ENCODE data around the gene PTPRZ1. TPM values are rescaled to one million over a fixed set of nuclear protein-coding genes. Genes with fewer than 3 reads are reported as not detected.

The PTPRZ1 gene
- total RNA-seq, 1 experiment from 2014 or later, result 105 TPM

GRCh38 chr7:121901026-121901425 lies 28.1 kb downstream of the PTPRZ1 start:
- ATAC-seq (no peak), DNase-seq (ENCODE audit: low spot score) (no peak)
- no peak overlapping the region for H3K4me3 Mint-ChIP-seq
- H3K27me3 Mint-ChIP-seq (ENCODE audit: low read depth), result no peaks in the 10 kb centered on the region
- H3K27ac Mint-ChIP-seq, result peak overlapping the region; percentile 30; the same call in 1 of the 2 replicates
- H3K9me3 Mint-ChIP-seq, result no peaks in the 10 kb centered on the region
- ChIA-PET POLR2A (interaction anchor here (0.7 kb wide), 1 partner anchor 1530 kb away, joined by 3 read pairs; no protein-coding TSS in a partner anchor), CTCF (no interaction called here)
- TF ChIP-seq FOXK1 (CRISPR knock-in tag; IDR thresholded peaks at IDR 0.05), result no peak
- no peak for TF ChIP-seq RORB (CRISPR knock-in tag; IDR thresholded peaks at IDR 0.05)
- TF ChIP-seq ZNF396 (CRISPR knock-in tag; IDR thresholded peaks at IDR 0.05; ENCODE audit: borderline replicate concordance), result no peak
- no peak for TF ChIP-seq CREM (CRISPR knock-in tag; IDR thresholded peaks at IDR 0.05)
- H3K4me1 Mint-ChIP-seq, result peaks cover 34% of the 10 kb centered on the region
- peaks cover 25% of the 10 kb centered on the region for H3K36me3 Mint-ChIP-seq

- Mint-ChIP-seq H3K4me1 (peaks cover 34% of the 10 kb centered on the region), H3K27me3 (ENCODE audit: low read depth) (no peaks in the 10 kb centered on the region), H3K4me3 (no peak overlapping the region), H3K36me3 (peaks cover 14% of the 10 kb centered on the region), H3K27ac (peak overlapping the region; percentile 87; the same call in 1 of the 2 replicates), H3K9me3 (no peaks in the 10 kb centered on the region)
- DNase-seq (ENCODE audit: low spot score), result no peak
- no peak; the same call in 1 of the 2 replicates for ATAC-seq
- ChIA-PET CTCF (no interaction called here), POLR2A (interaction anchor here (0.8 kb wide), 1 partner anchor 20 kb away, joined by 4 read pairs; no protein-coding TSS in a partner anchor)
- TF ChIP-seq ZNF423 (CRISPR knock-in tag; IDR thresholded peaks at IDR 0.05), result no peak
- no peak for TF ChIP-seq NFYB (CRISPR knock-in tag; conservative IDR thresholded peaks at IDR 0.05; ENCODE audit: low read depth)
- no peak for TF ChIP-seq USF1 (CRISPR knock-in tag; IDR thresholded peaks at IDR 0.05)
- TF ChIP-seq ATF2 (CRISPR knock-in tag; IDR thresholded peaks at IDR 0.05; ENCODE audit: borderline replicate concordance, low read depth), result no peak
- TF ChIP-seq GTF2I (CRISPR knock-in tag; conservative IDR thresholded peaks at IDR 0.05), result no peak
- TF ChIP-seq HMGXB4 (CRISPR knock-in tag; IDR thresholded peaks at IDR 0.05), result no peak
- TF ChIP-seq ZNF281 (CRISPR knock-in tag; IDR thresholded peaks at IDR 0.05), result no peak
- TF ChIP-seq PRRX2 (CRISPR knock-in tag; IDR thresholded peaks at IDR 0.05), result no peak
- no peak for TF ChIP-seq SMAD3 (CRISPR knock-in tag; IDR thresholded peaks at IDR 0.05; ENCODE audit: borderline replicate concordance)
- TF ChIP-seq ARID4B (CRISPR knock-in tag; IDR thresholded peaks at IDR 0.05; ENCODE audit: borderline replicate concordance), result no peak
- no peak for TF ChIP-seq AFF4 (CRISPR knock-in tag; IDR thresholded peaks at IDR 0.05; ENCODE audit: borderline replicate concordance)
- no peak for TF ChIP-seq ATF1 (CRISPR knock-in tag; IDR thresholded peaks at IDR 0.05)
- TF ChIP-seq CREB1 (CRISPR knock-in tag; IDR thresholded peaks at IDR 0.05), result no peak
- no peak for TF ChIP-seq ESRRA (CRISPR knock-in tag; IDR thresholded peaks at IDR 0.05; ENCODE audit: borderline replicate concordance)
- no peak for TF ChIP-seq TCF7 (CRISPR knock-in tag; IDR thresholded peaks at IDR 0.05; ENCODE audit: low read depth)
- TF ChIP-seq ZNF416 (CRISPR knock-in tag; IDR thresholded peaks at IDR 0.05), result no peak
These were observed 31.2 kb downstream of the PTPRZ1 start for GRCh38 chr7:121904120-121904519.

All from WTC11 (cell line).